ENCODE results near the gene ARFGEF3. TPM values are rescaled to one million over a fixed set of nuclear protein-coding genes. Genes with fewer than 3 reads are reported as not detected.

ARFGEF3 gene
- total RNA-seq, 3 donors from 2014 or later (not counting 1 experiment from before 2014, with no cell fraction given) = 0.05 to 0.09 TPM; not detected in 1

DNA sequence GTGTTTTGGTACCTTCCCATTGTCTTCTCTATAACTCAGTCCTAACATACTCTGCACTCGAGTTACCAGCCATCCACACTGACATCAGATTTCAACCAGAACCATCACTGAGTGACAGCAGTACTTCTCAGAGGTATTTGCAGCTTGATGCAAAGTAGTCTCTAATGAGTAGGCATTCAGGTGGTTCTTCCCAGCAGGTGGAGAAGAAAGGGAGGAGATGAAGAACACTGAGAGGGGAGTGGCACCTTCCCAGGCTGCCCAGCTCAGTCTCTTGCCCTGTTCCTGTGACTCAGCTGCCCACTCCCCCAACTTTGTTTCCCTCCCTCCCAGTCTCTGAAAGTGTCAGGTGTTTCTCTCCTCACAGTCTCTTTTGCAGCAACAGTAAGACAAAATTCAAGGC lies 177.3 kb downstream of the ARFGEF3 start:
- Histone ChIP-seq H3K4me1 (ENCODE audit: control insufficient read depth, insufficient read depth, low read length) (no peaks in the 10 kb centered on the region), H3K4me3 (ENCODE audit: low read length) (no peak overlapping the region), H3K9me3 (ENCODE audit: control insufficient read depth, insufficient read depth, low read length) (no peaks in the 10 kb centered on the region), H3K27me3 (ENCODE audit: control insufficient read depth, insufficient read depth, low read length) (no peaks in the 10 kb centered on the region), H3K27ac (ENCODE audit: low read length) (no peak overlapping the region), H3K36me3 (ENCODE audit: control insufficient read depth, insufficient read depth, low read length) (no peaks in the 10 kb centered on the region)
- no peaks in the 10 kb centered on the region for H3K4me1 Mint-ChIP-seq
- intact Hi-C loops (cut with micrococcal nuclease) = no loop called here
- H3K27ac Mint-ChIP-seq = no peak overlapping the region
- TF ChIP-seq, protein P1, sequence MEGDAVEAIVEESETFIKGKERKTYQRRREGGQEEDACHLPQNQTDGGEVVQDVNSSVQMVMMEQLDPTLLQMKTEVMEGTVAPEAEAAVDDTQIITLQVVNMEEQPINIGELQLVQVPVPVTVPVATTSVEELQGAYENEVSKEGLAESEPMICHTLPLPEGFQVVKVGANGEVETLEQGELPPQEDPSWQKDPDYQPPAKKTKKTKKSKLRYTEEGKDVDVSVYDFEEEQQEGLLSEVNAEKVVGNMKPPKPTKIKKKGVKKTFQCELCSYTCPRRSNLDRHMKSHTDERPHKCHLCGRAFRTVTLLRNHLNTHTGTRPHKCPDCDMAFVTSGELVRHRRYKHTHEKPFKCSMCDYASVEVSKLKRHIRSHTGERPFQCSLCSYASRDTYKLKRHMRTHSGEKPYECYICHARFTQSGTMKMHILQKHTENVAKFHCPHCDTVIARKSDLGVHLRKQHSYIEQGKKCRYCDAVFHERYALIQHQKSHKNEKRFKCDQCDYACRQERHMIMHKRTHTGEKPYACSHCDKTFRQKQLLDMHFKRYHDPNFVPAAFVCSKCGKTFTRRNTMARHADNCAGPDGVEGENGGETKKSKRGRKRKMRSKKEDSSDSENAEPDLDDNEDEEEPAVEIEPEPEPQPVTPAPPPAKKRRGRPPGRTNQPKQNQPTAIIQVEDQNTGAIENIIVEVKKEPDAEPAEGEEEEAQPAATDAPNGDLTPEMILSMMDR (IDR thresholded peaks at IDR 0.05) = no peak
- ATAC-seq = no peak
- H3K36me3 Mint-ChIP-seq = no peaks in the 10 kb centered on the region
- DNase-seq = no peak
- 85% methylated on average over 1 of the region's 1 CpG for WGBS (ENCODE audit: insufficient coverage)
- peaks cover 6 to 16% of the 10 kb centered on the region in 2 donors for H3K27me3 Mint-ChIP-seq (ENCODE audit: low read depth in 2 of 2)
- no peaks in the 10 kb centered on the region for H3K9me3 Mint-ChIP-seq
- H3K4me3 Mint-ChIP-seq = no peak overlapping the region

DNA sequence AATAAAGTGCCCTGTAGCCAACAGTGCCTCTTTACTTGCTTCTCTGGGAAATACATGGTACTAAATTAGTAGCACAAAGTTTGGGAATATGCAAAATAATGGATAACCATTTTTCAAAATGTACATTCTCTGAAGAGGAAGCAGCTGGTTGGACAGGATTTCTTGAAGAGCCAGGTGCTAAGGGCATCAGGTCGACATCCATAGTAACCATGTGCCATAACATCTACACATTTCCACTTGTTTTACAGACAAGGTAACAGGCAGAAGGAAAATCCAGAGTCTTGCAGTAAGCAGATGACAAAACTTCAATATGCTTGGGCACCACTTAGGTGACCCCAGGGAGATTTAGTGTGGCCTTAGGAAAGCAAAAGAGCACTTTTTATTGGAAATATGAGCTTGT lies 179.4 kb downstream of the ARFGEF3 start:
- H3K4me1 ChIP-seq (ENCODE audit: control insufficient read depth, insufficient read depth, low read length) = no peaks in the 10 kb centered on the region
- 73% methylated on average over 1 of the region's 1 CpG for WGBS (ENCODE audit: insufficient coverage)
- Mint-ChIP-seq H3K27ac (no peak overlapping the region), H3K4me3 (no peak overlapping the region), H3K4me1 (peaks cover 3 to 5% of the 10 kb centered on the region in 2 donors), H3K9me3 (no peaks in the 10 kb centered on the region), H3K27me3 (ENCODE audit: low read depth in 2 of 2) (peaks cover 6 to 19% of the 10 kb centered on the region in 2 donors), H3K36me3 (no peaks in the 10 kb centered on the region)
- TF ChIP-seq, protein P1 (IDR thresholded peaks at IDR 0.05) = no peak
- no peak overlapping the region for H3K27ac ChIP-seq (ENCODE audit: low read length)
- H3K27me3 ChIP-seq (ENCODE audit: control insufficient read depth, insufficient read depth, low read length) = no peaks in the 10 kb centered on the region
- no peak overlapping the region for H3K4me3 ChIP-seq (ENCODE audit: low read length)
- no peaks in the 10 kb centered on the region for H3K9me3 ChIP-seq (ENCODE audit: control insufficient read depth, insufficient read depth, low read length)
- no peak for DNase-seq
- no peak for ATAC-seq
- H3K36me3 ChIP-seq (ENCODE audit: control insufficient read depth, insufficient read depth, low read length) = no peaks in the 10 kb centered on the region
- intact Hi-C loops (cut with micrococcal nuclease) = no loop called here

DNA sequence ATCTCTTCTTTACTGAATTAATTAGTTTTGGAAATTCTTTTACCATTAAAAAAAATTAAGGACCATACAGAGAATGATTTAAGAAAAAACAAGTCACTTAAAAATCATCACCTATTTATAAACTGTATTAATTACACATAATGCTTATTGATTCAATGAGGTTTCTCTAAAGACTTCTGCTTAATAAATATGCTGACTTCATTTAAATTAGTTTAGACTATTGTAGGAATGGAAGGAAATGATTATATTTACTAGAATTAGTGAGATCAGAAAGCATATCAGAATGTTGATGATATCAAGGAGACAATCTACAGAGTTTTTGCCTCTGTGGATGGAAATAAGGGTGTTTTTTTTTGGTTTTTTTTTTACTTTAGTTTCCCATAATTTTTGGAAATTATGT lies 181.4 kb downstream of the ARFGEF3 start:
- no peaks in the 10 kb centered on the region for H3K36me3 ChIP-seq (ENCODE audit: control insufficient read depth, insufficient read depth, low read length)
- no peaks in the 10 kb centered on the region for H3K9me3 ChIP-seq (ENCODE audit: control insufficient read depth, insufficient read depth, low read length)
- H3K27me3 ChIP-seq (ENCODE audit: control insufficient read depth, insufficient read depth, low read length) = no peaks in the 10 kb centered on the region
- Mint-ChIP-seq H3K4me3 (no peak overlapping the region), H3K9me3 (no peaks in the 10 kb centered on the region), H3K27me3 (ENCODE audit: low read depth in 2 of 2) (peaks cover 6 to 32% of the 10 kb centered on the region in 2 donors), H3K4me1 (peaks cover 8 to 10% of the 10 kb centered on the region in 2 donors), H3K27ac (no peak overlapping the region), H3K36me3 (no peaks in the 10 kb centered on the region)
- ATAC-seq (no peak), DNase-seq (no peak)
- H3K27ac ChIP-seq (ENCODE audit: low read length) = no peak overlapping the region
- no peaks in the 10 kb centered on the region for H3K4me1 ChIP-seq (ENCODE audit: control insufficient read depth, insufficient read depth, low read length)
- intact Hi-C loops (cut with micrococcal nuclease) = no loop called here
- H3K4me3 ChIP-seq (ENCODE audit: low read length) = no peak overlapping the region
- TF ChIP-seq, protein P1 (IDR thresholded peaks at IDR 0.05) = no peak

DNA sequence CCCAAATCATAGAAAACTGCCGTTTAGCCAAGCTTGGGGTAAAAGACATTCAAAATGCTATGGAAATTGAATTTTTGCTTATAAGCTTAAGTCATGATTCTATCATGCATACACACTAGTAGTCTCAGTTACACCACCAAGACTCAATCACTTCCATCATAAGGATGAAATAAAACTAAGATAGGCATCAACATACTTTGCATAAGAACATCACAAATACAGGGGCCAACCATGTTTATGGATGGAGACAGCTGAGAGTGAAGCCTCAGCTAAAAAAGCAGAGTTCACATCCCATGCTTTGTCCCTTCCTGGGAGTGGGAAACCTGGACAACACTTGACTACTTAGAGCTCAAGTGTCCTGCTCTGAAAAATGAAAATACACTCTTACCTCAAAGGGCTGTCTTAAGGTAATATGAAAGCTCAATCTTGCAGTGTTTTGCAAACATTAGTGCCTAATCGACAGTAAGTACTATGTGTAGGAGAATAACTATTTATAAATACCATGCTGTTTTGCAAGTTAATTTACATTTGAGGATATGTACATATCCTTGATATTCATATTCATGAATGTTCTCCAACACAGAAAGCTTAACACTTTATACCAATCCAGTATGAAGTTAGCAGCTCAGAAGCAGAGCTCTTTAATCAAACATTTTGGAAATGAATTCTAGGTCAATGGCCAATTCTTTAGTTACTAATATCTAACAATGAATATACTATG lies 184.0 kb downstream of the ARFGEF3 start:
- no peaks in the 10 kb centered on the region for H3K4me1 ChIP-seq (ENCODE audit: control insufficient read depth, insufficient read depth, low read length)
- ATAC-seq = no peak
- no peaks in the 10 kb centered on the region for H3K9me3 ChIP-seq (ENCODE audit: control insufficient read depth, insufficient read depth, low read length)
- TF ChIP-seq, protein P1 (IDR thresholded peaks at IDR 0.05) = no peak
- intact Hi-C loops (cut with micrococcal nuclease) = no loop called here
- Mint-ChIP-seq H3K9me3 (no peaks in the 10 kb centered on the region), H3K4me3 (no peak overlapping the region), H3K4me1 (peaks cover 8 to 10% of the 10 kb centered on the region in 2 donors), H3K27me3 (ENCODE audit: low read depth in 2 of 2) (peaks cover 11 to 36% of the 10 kb centered on the region in 2 donors), H3K27ac (no peak overlapping the region), H3K36me3 (no peaks in the 10 kb centered on the region)
- no peak overlapping the region for H3K4me3 ChIP-seq (ENCODE audit: low read length)
- H3K27me3 ChIP-seq (ENCODE audit: control insufficient read depth, insufficient read depth, low read length) = no peaks in the 10 kb centered on the region
- DNase-seq = no peak
- no peaks in the 10 kb centered on the region for H3K36me3 ChIP-seq (ENCODE audit: control insufficient read depth, insufficient read depth, low read length)
- no peak overlapping the region for H3K27ac ChIP-seq (ENCODE audit: low read length)
- no CpG with 5 or more reads among the region's 2 CpGs for WGBS (ENCODE audit: insufficient coverage)

All from natural killer cell (primary cell).